H1 (cell line): ENCODE measurements around the gene SLC30A7.

ENCODE experiments used
- BACH1 ChIP-seq: IDR thresholded peaks from 2 replicates; pipeline ENCODE4 v1.6.1; 2012; ENCODE audit warnings: low read length, improper control_type of control experiment
- CTCF ChIP-seq, 3 experiments: IDR thresholded peaks; 1 replicate in 2 of 3; 2 replicates in 1 of 3; pipeline versions ENCODE4 v1.5.1 to v1.6.1; 2011; ENCODE audit warnings: low read length in 3 of 3, mild to moderate bottlenecking in 3 of 3, inconsistent platforms in 2 of 3, low read depth in 1 of 3, moderate library complexity in 1 of 3; ENCODE audit not compliant: insufficient read depth in 1 of 3; ENCODE audit errors: control extremely low read depth in 1 of 3
- EP300 ChIP-seq, 2 experiments: IDR thresholded peaks; 1 replicate in 1 of 2; 2 replicates in 1 of 2; pipeline ENCODE4 v1.6.1; 2011 to 2012; ENCODE audit warnings: low read depth in 2 of 2, low read length in 2 of 2, mild to moderate bottlenecking in 2 of 2, borderline replicate concordance in 1 of 2, inconsistent platforms in 1 of 2, moderate library complexity in 1 of 2
- EZH2 ChIP-seq: fragments of 200-600 bp; sonication (generic); IDR thresholded peaks from 2 replicates; pipeline ENCODE4 v1.7.1; 2012; ENCODE audit warnings: low read depth, mild to moderate bottlenecking, moderate library complexity, low read length, inconsistent platforms; ENCODE audit not compliant: severe bottlenecking
- GABPA ChIP-seq: IDR thresholded peaks from 2 replicates; pipeline ENCODE4 v1.6.1; 2011; ENCODE audit warnings: mild to moderate bottlenecking, low read length, moderate library complexity, borderline replicate concordance; ENCODE audit not compliant: insufficient read depth
- KDM1A ChIP-seq: fragments of 200-600, 300-600 bp; sonication (generic); IDR thresholded peaks from 2 replicates; pipeline ENCODE4 v1.7.1; 2016; ENCODE audit warnings: mild to moderate bottlenecking, low read length, borderline replicate concordance
- MAFK ChIP-seq: IDR thresholded peaks from 2 replicates; pipeline ENCODE4 v1.6.1; 2012; ENCODE audit warnings: low read depth, mild to moderate bottlenecking, improper control_type of control experiment, low read length
- POLR2AphosphoS5 ChIP-seq: IDR thresholded peaks from 2 replicates; pipeline ENCODE4 v1.6.1; 2011; ENCODE audit warnings: low read depth, low read length
- RBBP5 ChIP-seq: IDR thresholded peaks from 2 replicates; pipeline ENCODE4 v1.7.1; 2012; ENCODE audit warnings: low read depth, mild to moderate bottlenecking, inconsistent platforms, low read length, moderate library complexity, borderline replicate concordance
- RNF2 ChIP-seq: fragments of 200-900, 300-1000 bp; sonication (generic); IDR thresholded peaks from 2 replicates; pipeline ENCODE4 v1.7.1; 2016; ENCODE audit warnings: borderline replicate concordance, low read depth, mild to moderate bottlenecking, antibody characterized with exemption, low read length; ENCODE audit not compliant: poor library complexity, severe bottlenecking; ENCODE audit errors: missing control alignments
- TBP ChIP-seq: IDR thresholded peaks from 2 replicates; pipeline ENCODE4 v1.6.1; 2011; ENCODE audit warnings: low read depth, low read length, improper control_type of control experiment

- no peak for TF ChIP-seq POLR2AphosphoS5
- no peak for TF ChIP-seq GABPA
- no peak for TF ChIP-seq EP300 (IDR thresholded peaks at IDR 0.05; ENCODE audit: borderline replicate concordance in 1 of 2, low read depth in 2 of 2, low read length in 2 of 2)
- TF ChIP-seq KDM1A: no peak
- TF ChIP-seq MAFK: no peak
- no peak for TF ChIP-seq TBP
- no peak for TF ChIP-seq BACH1
- TF ChIP-seq EZH2: no peak
- TF ChIP-seq RNF2: no peak
- no peak for TF ChIP-seq CTCF (IDR thresholded peaks at IDR 0.05; ENCODE audit: control extremely low read depth in 1 of 3, insufficient read depth in 1 of 3, low read depth in 1 of 3, low read length in 3 of 3)
- no peak for TF ChIP-seq RBBP5
Measured at GRCh38 chr1:100930494-100930893, 34.6 kb downstream of the SLC30A7 start.
